NT2/D1 (cell line): ENCODE measurements around the gene TTLL11.

Experiments
- DNase-seq: peaks from one replicate; pipeline ENCODE4 v3.0.0-alpha.2; 2011; ENCODE audit warnings: low read depth, low spot score
- H3K27me3 ChIP-seq: 2 replicates; pipeline ENCODE4 v1.6.0; 2011; ENCODE audit warnings: mild to moderate bottlenecking; ENCODE audit not compliant: insufficient read length, insufficient read depth
- H3K36me3 ChIP-seq: 2 replicates; pipeline ENCODE4 v1.6.1; 2011; ENCODE audit warnings: mild to moderate bottlenecking, low read length, mixed read lengths; ENCODE audit not compliant: insufficient read depth, insufficient read length
- H3K4me1 ChIP-seq: 2 replicates; pipeline ENCODE4 v1.5.1; 2011; ENCODE audit not compliant: insufficient read depth, insufficient read length
- H3K4me3 ChIP-seq: 2 replicates; pipeline ENCODE4 v1.5.1; 2011; ENCODE audit warnings: low read depth; ENCODE audit not compliant: insufficient read length
- H3K9ac ChIP-seq: 2 replicates; pipeline ENCODE4 v1.6.0; 2011; ENCODE audit warnings: low read depth; ENCODE audit not compliant: insufficient read length
- H3K9me3 ChIP-seq: 2 replicates; pipeline ENCODE4 v1.5.1; 2011; ENCODE audit warnings: mild to moderate bottlenecking, low read length; ENCODE audit not compliant: insufficient read depth
- SUZ12 ChIP-seq: IDR thresholded peaks from 2 replicates; pipeline ENCODE4 v1.6.1; 2011; ENCODE audit not compliant: insufficient read length, insufficient read depth; ENCODE audit errors: extremely low read depth
- YY1 ChIP-seq: IDR thresholded peaks from 2 replicates; pipeline ENCODE4 v1.6.1; 2011; ENCODE audit not compliant: insufficient read length, insufficient read depth
- ZNF274 ChIP-seq: IDR thresholded peaks from 2 replicates; pipeline ENCODE4 v1.6.1; 2011; ENCODE audit warnings: mild to moderate bottlenecking, low read depth, low read length

Gene TTLL11

GRCh38 chr9:121902461-121903135 is 190.5 kb downstream of the TTLL11 start:
- no peaks in the 10 kb centered on the region for H3K36me3 ChIP-seq
- peaks cover 12% of the 10 kb centered on the region; the same call in 1 of the 2 replicates for H3K9me3 ChIP-seq
- H3K27me3 ChIP-seq = no peaks in the 10 kb centered on the region
- H3K9ac ChIP-seq = no peak overlapping the region
- H3K4me3 ChIP-seq = no peak overlapping the region
- no peak for DNase-seq
- TF ChIP-seq ZNF274 = no peak
- no peak for TF ChIP-seq SUZ12
- peaks cover 9% of the 10 kb centered on the region for H3K4me1 ChIP-seq

- peaks cover 12% of the 10 kb centered on the region; the same call in 1 of the 2 replicates for H3K9me3 ChIP-seq
- no peak overlapping the region for H3K4me3 ChIP-seq
- no peak overlapping the region for H3K9ac ChIP-seq
- H3K36me3 ChIP-seq = no peaks in the 10 kb centered on the region
- DNase-seq = no peak
- H3K27me3 ChIP-seq = no peaks in the 10 kb centered on the region
- no peak for TF ChIP-seq YY1
- TF ChIP-seq ZNF274 = no peak
- no peak for TF ChIP-seq SUZ12
- peaks cover 9% of the 10 kb centered on the region for H3K4me1 ChIP-seq
Measured at GRCh38 chr9:121901616-121902015, 191.5 kb downstream of the TTLL11 start.

GRCh38 chr9:121900163-121900562 is 192.9 kb downstream of the TTLL11 start:
- Histone ChIP-seq H3K4me1 (peaks cover 9% of the 10 kb centered on the region), H3K9me3 (peaks cover 12% of the 10 kb centered on the region; the same call in 1 of the 2 replicates), H3K4me3 (no peak overlapping the region), H3K9ac (no peak overlapping the region), H3K36me3 (no peaks in the 10 kb centered on the region), H3K27me3 (no peaks in the 10 kb centered on the region)
- no peak for DNase-seq
- no peak for TF ChIP-seq SUZ12
- TF ChIP-seq ZNF274 = no peak
- no peak for TF ChIP-seq YY1

- Histone ChIP-seq H3K4me3 (no peak overlapping the region), H3K4me1 (peaks cover 9% of the 10 kb centered on the region), H3K9ac (peak overlapping the region; percentile 17), H3K27me3 (no peaks in the 10 kb centered on the region), H3K36me3 (no peaks in the 10 kb centered on the region), H3K9me3 (peaks cover 12% of the 10 kb centered on the region; the same call in 1 of the 2 replicates)
- no peak for DNase-seq
- TF ChIP-seq ZNF274 = no peak
- TF ChIP-seq YY1 = no peak
- no peak for TF ChIP-seq SUZ12
Measured at GRCh38 chr9:121898856-121899255, 194.3 kb downstream of the TTLL11 start.

- no peaks in the 10 kb centered on the region for H3K27me3 ChIP-seq
- H3K4me1 ChIP-seq = peaks cover 9% of the 10 kb centered on the region
- TF ChIP-seq YY1 = no peak
- TF ChIP-seq SUZ12 = no peak
- TF ChIP-seq ZNF274 = no peak
- DNase-seq = no peak
- peaks cover 12% of the 10 kb centered on the region; the same call in 1 of the 2 replicates for H3K9me3 ChIP-seq
- no peak overlapping the region for H3K4me3 ChIP-seq
- H3K36me3 ChIP-seq = no peaks in the 10 kb centered on the region
- no peak overlapping the region for H3K9ac ChIP-seq
Measured at GRCh38 chr9:121897140-121897539, 196.0 kb downstream of the TTLL11 start.

GRCh38 chr9:121896545-121896943 is 196.6 kb downstream of the TTLL11 start:
- TF ChIP-seq ZNF274 (no peak), YY1 (no peak)

GRCh38 chr9:121895818-121896544 is 197.1 kb downstream of the TTLL11 start:
- H3K36me3 ChIP-seq = no peaks in the 10 kb centered on the region
- H3K4me3 ChIP-seq = no peak overlapping the region
- H3K4me1 ChIP-seq = peaks cover 9% of the 10 kb centered on the region
- no peak overlapping the region for H3K9ac ChIP-seq
- DNase-seq = no peak
- TF ChIP-seq ZNF274 (no peak), YY1 (no peak), SUZ12 (no peak)
- H3K27me3 ChIP-seq = no peaks in the 10 kb centered on the region
- peaks cover 12% of the 10 kb centered on the region; the same call in 1 of the 2 replicates for H3K9me3 ChIP-seq

More at GRCh38 chr9:121896545-121896943, 196.6 kb downstream of the TTLL11 start:
- DNase-seq = no peak
- Histone ChIP-seq H3K9me3 (peaks cover 12% of the 10 kb centered on the region; the same call in 1 of the 2 replicates), H3K36me3 (no peaks in the 10 kb centered on the region), H3K4me3 (no peak overlapping the region), H3K27me3 (no peaks in the 10 kb centered on the region), H3K4me1 (peaks cover 9% of the 10 kb centered on the region), H3K9ac (no peak overlapping the region)
